GM13976 (cell line): ENCODE measurements around the gene NDUFS4.
"Not testable (repeated sequence)": the region's sequence is repeated elsewhere in the genome, so short reads cannot be mapped to it uniquely, and the experiment has no call there.

Experiments
- DNase-seq: peaks from one replicate; pipeline ENCODE4 v3.0.0; 2012; ENCODE audit warnings: low spot score
- in situ Hi-C: fragments of 300-500 bp; cut with MboI; formaldehyde crosslinking; loops from one replicate; pipeline ENCODE4 v1.12.0; 2022; ENCODE audit warnings: low sequenced_read_pairs, mixed read lengths, inconsistent platforms; ENCODE audit not compliant: unreplicated experiment
- TF ChIP-seq, protein P1 (sequence below): IDR thresholded peaks from 2 replicates; pipeline ENCODE4 v1.5.1; 2012; ENCODE audit warnings: borderline replicate concordance, mild to moderate bottlenecking; ENCODE audit not compliant: insufficient read depth; ENCODE audit errors: extremely low read depth, missing control alignments, control extremely low read depth

Gene NDUFS4

GRCh38 chr5:53603009-53603687, 42.7 kb downstream of the NDUFS4 start:
- DNase-seq: no peak
- in situ Hi-C loops: no loop called here
- TF ChIP-seq, protein P1, sequence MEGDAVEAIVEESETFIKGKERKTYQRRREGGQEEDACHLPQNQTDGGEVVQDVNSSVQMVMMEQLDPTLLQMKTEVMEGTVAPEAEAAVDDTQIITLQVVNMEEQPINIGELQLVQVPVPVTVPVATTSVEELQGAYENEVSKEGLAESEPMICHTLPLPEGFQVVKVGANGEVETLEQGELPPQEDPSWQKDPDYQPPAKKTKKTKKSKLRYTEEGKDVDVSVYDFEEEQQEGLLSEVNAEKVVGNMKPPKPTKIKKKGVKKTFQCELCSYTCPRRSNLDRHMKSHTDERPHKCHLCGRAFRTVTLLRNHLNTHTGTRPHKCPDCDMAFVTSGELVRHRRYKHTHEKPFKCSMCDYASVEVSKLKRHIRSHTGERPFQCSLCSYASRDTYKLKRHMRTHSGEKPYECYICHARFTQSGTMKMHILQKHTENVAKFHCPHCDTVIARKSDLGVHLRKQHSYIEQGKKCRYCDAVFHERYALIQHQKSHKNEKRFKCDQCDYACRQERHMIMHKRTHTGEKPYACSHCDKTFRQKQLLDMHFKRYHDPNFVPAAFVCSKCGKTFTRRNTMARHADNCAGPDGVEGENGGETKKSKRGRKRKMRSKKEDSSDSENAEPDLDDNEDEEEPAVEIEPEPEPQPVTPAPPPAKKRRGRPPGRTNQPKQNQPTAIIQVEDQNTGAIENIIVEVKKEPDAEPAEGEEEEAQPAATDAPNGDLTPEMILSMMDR: no peak

DNA sequence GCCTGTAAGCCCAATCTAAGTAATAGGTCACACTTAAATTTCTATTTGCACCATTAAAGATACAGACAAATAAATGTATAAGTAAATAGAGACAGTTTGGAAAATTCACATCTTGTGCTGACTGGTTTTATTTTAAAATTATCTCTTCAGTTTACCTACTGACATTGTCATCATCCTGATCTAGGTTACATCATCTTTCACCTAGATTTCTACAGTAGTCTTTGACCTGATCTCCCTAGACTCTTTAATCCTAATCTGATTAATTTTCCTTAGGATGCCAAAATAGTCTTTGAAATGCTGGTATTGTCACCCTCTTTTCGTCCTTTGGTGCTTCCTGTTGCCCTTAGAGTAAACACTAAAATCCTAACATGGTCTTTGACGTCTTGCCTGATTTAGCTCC, 43.9 kb downstream of the NDUFS4 start:
- DNase-seq: no peak
- in situ Hi-C loops: no loop called here
- TF ChIP-seq, protein P1: no peak

- DNase-seq: no peak
- in situ Hi-C loops: no loop called here
- TF ChIP-seq, protein P1: no peak
Measured at GRCh38 chr5:53607886-53608285, 47.4 kb downstream of the NDUFS4 start.

GRCh38 chr5:53608897-53609296, 48.5 kb downstream of the NDUFS4 start:
- in situ Hi-C loops, DNase-seq: not testable (repeated sequence)

DNA sequence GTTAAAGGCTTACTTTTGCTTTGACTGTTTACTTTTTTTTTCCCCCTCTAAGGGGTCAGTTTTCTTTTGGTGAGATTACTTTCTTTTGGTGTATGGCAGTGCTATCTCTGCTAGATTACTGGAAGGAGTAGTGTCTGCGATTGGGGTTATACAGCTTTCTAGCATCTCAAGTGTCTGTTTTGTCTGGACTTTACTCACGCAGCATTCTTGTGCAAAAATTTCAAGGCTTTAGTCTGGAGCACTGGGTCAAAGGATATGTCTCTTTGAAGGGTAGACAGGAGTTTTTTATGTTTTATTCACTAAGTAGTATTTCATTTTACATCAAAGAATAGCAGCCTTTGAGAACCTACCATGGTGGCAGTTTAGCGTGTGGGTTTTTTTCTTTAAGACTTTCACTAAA, 52.6 kb downstream of the NDUFS4 start:
- TF ChIP-seq, protein P1: no peak
- in situ Hi-C loops: no loop called here
- no peak for DNase-seq

- TF ChIP-seq, protein P1: no peak
- no peak for DNase-seq
- in situ Hi-C loops: no loop called here
Measured at GRCh38 chr5:53613536-53613935, 53.1 kb downstream of the NDUFS4 start.

- in situ Hi-C loops: no loop called here
- TF ChIP-seq, protein P1: no peak
- DNase-seq: no peak
Measured at GRCh38 chr5:53614376-53614885, 54.0 kb downstream of the NDUFS4 start.
